ENCODE data around the gene PSMB5. TPM values are rescaled to one million over a fixed set of nuclear protein-coding genes. Genes with fewer than 3 reads are reported as not detected.

Gene PSMB5
- total and polyA plus RNA-seq, 9 donors: 65.3 to 144 (median 79.9) TPM

DNA sequence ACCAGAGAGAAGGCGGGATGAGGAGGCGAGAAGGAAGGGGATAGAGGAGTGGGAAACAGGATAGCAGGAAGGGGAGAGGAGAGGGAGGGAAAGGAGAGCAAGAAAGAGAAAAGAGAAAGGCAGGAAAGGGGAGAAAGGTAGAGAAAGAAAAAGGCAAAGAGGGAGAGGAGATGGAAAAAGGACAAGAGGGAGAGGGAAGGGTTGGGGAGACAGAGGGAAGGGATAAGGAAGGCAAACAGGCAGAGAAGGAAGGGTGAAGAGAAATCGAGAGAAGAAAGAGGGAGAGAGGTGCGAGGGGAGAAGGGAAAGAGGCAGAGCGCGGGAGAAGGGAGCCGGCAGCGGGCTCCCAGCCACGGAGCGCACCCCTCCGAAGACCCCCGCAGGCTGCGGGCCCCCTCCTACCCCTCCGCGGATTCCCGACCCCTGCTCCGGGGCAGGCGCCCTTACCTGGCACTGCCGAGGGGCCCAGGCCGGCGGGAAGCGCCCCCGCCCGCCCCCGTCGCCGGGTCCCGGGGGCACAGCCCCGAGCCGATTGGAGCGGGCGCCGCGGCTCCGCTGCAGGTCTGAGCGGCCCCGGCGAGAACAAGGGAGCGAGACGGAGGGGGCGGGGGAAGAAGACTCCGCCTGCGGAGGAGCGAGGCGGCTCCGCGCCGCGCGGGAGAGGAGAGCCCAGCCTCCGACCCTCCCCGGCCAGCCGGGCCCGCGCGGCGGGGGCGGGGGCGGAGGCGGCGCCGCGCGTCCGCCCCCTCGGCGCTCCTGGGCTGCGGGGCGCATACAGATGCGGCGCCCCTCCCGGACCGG is 22.5 kb upstream of the PSMB5 start, which contains the start of gene CDH24:
CDH24 (minus strand) TSS at position 565 of the 801 bp plus-strand sequence. CDS start 1,787 bp downstream, outside the sequence.
- H3K4me3 ChIP-seq: peak within 1 kb of the TSS; percentile 54
- H3K27me3 ChIP-seq: no peaks in the 10 kb centered on the region
- intact Hi-C loops (cut with DNase I): loop anchor here in 3 of 4 donors (2.0 to 5.0 kb wide), 2 partner anchors 70 kb away; no protein-coding TSS in a partner anchor
- H3K9me3 ChIP-seq: no peaks in the 10 kb centered on the region
- 1 to 3% (median 2%) methylated on average over 33 to 73 of the region's 73 CpGs for WGBS, 3 donors
- peak; percentile 73 to 86 (median 80) for DNase-seq
- no peaks in the 10 kb centered on the region for H3K36me3 ChIP-seq
- TF ChIP-seq, protein P1, sequence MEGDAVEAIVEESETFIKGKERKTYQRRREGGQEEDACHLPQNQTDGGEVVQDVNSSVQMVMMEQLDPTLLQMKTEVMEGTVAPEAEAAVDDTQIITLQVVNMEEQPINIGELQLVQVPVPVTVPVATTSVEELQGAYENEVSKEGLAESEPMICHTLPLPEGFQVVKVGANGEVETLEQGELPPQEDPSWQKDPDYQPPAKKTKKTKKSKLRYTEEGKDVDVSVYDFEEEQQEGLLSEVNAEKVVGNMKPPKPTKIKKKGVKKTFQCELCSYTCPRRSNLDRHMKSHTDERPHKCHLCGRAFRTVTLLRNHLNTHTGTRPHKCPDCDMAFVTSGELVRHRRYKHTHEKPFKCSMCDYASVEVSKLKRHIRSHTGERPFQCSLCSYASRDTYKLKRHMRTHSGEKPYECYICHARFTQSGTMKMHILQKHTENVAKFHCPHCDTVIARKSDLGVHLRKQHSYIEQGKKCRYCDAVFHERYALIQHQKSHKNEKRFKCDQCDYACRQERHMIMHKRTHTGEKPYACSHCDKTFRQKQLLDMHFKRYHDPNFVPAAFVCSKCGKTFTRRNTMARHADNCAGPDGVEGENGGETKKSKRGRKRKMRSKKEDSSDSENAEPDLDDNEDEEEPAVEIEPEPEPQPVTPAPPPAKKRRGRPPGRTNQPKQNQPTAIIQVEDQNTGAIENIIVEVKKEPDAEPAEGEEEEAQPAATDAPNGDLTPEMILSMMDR (IDR thresholded peaks at IDR 0.05): no peak
- TF ChIP-seq EP300 (IDR thresholded peaks at IDR 0.05) (no peak), POLR2A (IDR thresholded peaks at IDR 0.05) (no peak)
- H3K4me1 ChIP-seq (ENCODE audit: insufficient read depth): no peaks in the 10 kb centered on the region
- H3K27ac ChIP-seq: peak within 1 kb of the TSS; percentile 10 to 45

DNA sequence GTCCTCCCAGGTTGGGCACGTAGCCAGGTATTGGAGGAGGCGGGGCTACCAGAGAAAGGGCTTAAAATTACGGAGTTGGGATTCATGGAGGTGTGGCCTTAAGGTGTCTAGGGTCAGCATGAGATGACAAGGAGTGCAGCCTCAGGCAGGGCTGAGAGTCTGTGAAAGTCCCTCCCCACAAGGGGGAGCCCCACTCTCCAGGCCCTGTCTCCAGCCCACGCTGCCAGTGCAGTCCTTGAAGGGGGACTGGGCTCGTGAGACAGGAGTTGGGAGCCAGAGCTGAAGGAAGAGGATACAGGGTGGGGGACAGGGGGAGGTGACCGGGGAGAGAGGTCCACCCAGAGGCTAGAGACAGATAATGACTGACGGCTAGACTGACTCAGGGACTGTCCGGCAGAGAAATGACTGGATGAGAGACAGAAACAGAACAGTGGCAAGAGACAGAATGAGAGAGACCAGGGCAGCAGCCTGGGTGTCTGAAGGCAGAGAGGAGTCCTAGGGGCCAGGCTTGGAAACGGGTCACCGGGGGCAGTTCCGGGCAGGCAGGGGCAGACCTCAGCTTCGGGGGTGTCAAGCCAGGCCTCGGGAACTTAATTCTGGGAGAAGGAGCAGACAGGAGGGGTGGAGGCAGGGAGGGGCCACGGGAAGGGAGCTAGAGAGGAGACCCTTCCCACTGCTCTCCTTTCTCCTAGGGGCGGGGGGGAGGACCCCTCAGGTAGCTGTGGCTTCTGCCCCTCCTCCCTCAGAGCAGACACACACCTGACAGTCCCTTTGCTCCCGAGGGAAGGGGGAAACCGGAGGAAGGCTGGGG is 21.6 kb upstream of the PSMB5 start:
- Histone ChIP-seq H3K27ac (no peak overlapping the region), H3K27me3 (no peaks in the 10 kb centered on the region), H3K9me3 (no peaks in the 10 kb centered on the region), H3K4me1 (ENCODE audit: insufficient read depth) (no peaks in the 10 kb centered on the region), H3K4me3 (no peak overlapping the region), H3K36me3 (no peaks in the 10 kb centered on the region)
- intact Hi-C loops (cut with DNase I): loop anchor here in 3 of 4 donors (2.0 to 5.0 kb wide), 2 partner anchors 69 to 70 kb away; no protein-coding TSS in a partner anchor
- peak in 4 of 5 donors; percentile 36 to 59 (median 50) for DNase-seq
- 7 to 16% (median 10%) methylated on average over 17 of the region's 17 CpGs for WGBS, 3 donors
- TF ChIP-seq, protein P1 (IDR thresholded peaks at IDR 0.05): peak; percentile 17 to 22 (median 19)
- TF ChIP-seq POLR2A (IDR thresholded peaks at IDR 0.05): no peak

DNA sequence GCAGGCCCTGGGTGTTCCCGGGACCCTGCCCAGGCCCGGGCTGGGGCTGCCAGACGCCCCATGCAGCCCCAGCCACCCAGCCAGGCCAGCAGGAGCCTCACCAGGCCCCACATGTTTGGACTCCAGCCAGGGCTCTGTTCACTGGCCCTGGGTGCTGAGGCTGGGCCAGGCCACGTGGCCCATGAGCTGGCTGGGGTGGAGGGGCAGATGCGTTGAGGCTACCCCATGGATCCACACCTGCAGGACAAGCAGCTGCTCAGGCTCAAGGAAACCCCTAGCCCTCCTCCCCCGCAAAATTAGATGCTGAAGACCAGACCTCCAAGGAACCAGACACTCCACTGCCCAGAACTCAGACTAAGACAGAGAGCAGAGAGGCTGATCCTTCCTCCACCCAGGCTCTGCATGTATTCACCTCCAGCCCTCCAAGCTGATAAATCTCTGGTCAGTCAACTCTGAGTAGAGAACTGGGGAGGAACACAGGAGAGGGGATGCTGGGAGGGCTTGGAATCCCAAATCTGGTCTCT is 21.0 kb upstream of the PSMB5 start:
- TF ChIP-seq EP300 (IDR thresholded peaks at IDR 0.05): no peak
- TF ChIP-seq, protein P1 (IDR thresholded peaks at IDR 0.05): no peak
- no peak for TF ChIP-seq POLR2A (IDR thresholded peaks at IDR 0.05)
- intact Hi-C loops (cut with DNase I): loop anchor here in 3 of 4 donors (2.0 to 5.0 kb wide), 2 partner anchors 68 to 69 kb away; no protein-coding TSS in a partner anchor
- no peak overlapping the region for H3K4me3 ChIP-seq
- H3K27ac ChIP-seq: no peak overlapping the region
- WGBS, 3 donors: 60 to 77% (median 71%) methylated on average over 6 of the region's 6 CpGs
- H3K36me3 ChIP-seq: no peaks in the 10 kb centered on the region
- peak in 3 of 5 donors; percentile 33 to 54 (median 36) for DNase-seq
- H3K9me3 ChIP-seq: no peaks in the 10 kb centered on the region
- H3K4me1 ChIP-seq (ENCODE audit: insufficient read depth): no peaks in the 10 kb centered on the region
- no peaks in the 10 kb centered on the region for H3K27me3 ChIP-seq

DNA sequence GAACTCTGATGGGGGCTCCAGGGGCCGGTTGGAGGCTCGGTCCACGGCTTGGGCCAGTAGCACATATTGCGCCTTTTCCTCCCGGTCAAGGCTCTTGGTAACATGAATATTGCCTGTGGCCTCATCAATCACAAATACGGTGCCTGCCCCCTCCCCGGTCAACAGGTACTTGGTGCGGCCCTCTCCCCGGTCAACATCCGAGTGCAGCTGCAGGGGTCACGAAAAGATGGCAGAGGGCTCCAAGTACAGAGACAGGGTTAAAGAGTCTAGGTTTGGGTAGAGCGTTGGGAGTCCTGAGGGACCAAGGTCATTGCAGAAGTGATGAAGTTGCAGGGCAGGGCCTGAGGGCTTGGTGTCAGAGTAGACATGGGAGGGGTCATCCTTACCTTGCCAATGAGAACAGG is 20.4 kb upstream of the PSMB5 start:
- Histone ChIP-seq H3K36me3 (no peaks in the 10 kb centered on the region), H3K9me3 (no peaks in the 10 kb centered on the region), H3K4me3 (no peak overlapping the region), H3K27ac (no peak overlapping the region), H3K4me1 (ENCODE audit: insufficient read depth) (no peaks in the 10 kb centered on the region), H3K27me3 (no peaks in the 10 kb centered on the region)
- TF ChIP-seq POLR2A (IDR thresholded peaks at IDR 0.05) (no peak), EP300 (IDR thresholded peaks at IDR 0.05) (no peak)
- TF ChIP-seq, protein P1 (IDR thresholded peaks at IDR 0.05): no peak
- 96 to 97% (median 97%) methylated on average over 12 of the region's 12 CpGs for WGBS, 3 donors
- peak in 1 of 5 donors; percentile 17 for DNase-seq
- intact Hi-C loops (cut with DNase I): loop anchor here in 2 of 4 donors (5.0 kb wide), 1 partner anchor 68 kb away; no protein-coding TSS in a partner anchor
